Activated T-cell treated with anti-CD3 and anti-CD28 coated beads, Interleukin-2, amount 50 U/mL, for 1 hour (primary cell): Measurements from ENCODE around the gene ZNF462.

Experiments used
- DNase-seq: peaks from one replicate; pipeline ENCODE4 v3.0.0-alpha.2; 2020

The ZNF462 gene

DNA sequence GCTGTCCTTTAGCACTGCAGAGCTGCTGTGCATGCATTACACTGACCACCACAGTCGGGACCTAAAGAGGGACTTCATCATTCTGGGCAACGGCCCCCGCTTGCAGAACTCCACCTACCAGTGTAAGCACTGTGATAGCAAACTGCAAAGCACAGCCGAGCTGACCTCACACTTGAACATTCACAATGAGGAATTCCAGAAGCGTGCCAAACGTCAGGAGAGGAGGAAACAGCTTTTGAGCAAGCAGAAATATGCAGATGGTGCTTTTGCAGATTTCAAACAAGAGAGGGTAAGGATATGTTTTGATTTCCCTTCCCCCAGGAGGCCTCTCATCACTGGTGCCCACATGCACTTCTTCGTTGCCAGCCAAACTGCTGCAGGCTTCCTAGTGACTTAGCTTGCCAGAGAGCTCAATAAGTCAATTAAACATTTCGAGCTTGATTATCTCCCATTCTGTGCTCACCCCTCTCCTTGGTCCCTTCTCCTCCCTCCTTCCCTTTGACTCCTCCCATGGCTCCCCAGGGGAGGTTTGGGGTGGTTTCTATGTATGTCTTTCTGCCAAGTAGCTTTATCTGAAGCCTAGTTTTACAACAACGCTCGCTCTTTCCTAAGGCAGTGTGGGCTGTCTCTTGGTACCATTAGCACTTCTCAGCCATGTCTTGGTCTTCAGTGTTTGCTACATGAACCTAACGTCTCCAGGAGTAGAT is 66.7 kb downstream of the ZNF462 start:
- DNase-seq: no peak

GRCh38 chr9:106930477-106930876 is 67.5 kb downstream of the ZNF462 start:
- no peak for DNase-seq

DNA sequence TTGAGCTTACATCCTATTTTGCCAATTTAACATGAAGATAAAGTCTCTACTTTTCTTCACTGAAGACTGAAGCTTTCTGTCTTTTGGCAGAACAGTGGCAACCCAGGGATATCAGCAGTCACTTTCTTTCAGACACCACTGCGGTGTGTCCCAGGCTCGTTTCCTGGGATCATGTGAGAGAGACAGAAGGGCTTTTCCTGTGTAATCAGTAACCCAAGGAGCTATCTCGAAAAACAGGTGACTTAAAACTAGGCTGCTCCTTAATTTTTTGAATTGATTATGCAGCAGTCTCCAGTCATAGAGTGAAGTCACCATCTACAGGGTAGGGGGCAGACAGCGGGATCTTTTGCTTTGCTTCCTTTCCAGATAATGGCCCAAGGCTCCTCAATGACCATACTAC is 68.5 kb downstream of the ZNF462 start:
- no peak for DNase-seq

DNA sequence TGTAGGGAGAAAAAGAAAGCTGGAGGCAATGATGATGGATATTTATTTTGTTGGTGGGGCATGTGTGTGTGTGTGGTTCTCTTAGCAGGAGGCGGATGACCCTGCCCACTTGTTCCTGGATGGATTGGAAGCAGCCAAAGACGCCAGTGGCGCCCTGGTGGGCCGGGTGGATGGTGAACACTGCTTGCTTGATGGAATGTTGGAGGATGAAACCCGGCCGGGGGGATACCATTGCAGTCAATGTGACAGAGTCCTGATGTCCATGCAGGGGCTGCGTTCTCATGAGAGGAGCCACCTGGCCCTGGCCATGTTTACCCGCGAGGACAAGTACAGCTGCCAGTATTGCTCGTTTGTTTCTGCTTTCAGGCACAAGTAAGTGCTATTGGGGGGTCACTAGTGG is 69.2 kb downstream of the ZNF462 start:
- DNase-seq: no peak

DNA sequence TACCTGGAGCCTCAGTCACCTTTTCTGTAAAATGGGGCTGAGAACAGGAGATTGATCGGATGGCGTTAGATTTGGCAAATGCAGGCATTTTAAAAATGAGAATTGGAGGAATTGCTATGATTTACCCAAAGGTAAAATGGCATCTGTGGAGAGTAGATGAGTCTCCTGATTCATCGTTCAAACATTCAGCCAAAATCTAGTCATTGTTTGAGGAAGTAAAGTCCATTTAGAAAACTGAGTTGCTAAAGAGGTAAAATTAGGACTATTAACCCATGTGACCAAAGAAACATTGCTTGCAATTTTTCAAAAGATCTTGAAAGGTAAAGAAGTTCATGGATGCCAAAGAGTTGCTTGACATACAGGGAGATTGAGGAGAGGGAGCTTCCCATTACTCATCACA is 69.7 kb downstream of the ZNF462 start:
- no peak for DNase-seq

DNA sequence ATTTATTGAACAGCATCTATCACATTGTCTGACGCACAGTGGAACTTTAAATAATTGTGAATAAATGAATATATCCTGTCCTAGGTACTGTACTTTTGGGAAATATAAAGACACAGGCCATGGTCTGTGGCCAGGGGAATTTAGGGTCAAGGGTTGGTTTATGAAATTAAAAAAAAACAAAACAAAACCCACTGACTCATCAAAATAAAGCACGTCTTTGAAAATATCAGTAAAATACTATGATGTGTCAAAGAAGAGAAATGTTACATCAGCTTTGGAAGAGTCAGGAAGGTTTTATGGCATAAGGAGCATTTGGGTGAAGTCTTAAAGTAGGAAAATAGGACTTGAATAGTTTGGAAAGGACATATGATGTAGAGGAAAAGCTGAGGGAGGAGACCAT is 70.5 kb downstream of the ZNF462 start:
- DNase-seq: no peak

DNA sequence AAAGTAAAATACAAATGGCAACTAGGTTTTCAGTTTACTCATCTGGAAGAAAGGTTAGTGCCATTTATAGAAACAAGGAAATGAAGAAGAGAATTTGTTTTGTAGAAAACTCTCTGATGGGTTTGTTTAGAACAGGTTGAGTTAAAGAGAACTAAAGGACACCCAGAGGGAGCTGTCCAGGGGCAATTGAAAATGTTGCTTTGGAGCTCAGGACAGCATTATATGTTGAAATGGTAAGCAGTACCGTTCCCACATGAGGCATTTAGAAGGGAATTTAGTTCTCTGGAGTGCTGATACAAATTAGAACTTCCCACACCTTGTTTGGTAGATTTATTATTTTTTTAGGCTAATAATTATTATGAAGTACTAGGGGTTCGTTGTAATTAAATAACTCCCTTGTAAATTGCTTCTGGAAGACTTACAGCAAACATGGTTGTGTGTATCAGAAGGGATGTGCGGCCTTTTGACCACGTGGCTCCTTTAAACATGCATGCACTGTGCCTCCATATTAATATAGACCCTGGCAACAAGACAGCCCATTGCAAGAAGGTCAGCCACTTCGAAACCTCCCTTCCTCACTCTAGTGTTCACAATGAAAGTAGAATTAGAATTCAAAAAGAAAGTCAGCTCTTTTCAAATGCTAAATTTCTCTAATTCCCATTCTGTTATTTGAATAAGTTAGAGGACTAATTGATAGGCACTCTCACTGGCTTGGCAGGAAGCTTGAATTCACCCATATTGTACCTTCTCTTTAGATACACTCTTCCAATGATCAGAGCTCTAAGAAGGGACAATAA is 71.7 kb downstream of the ZNF462 start:
- DNase-seq: no peak

DNA sequence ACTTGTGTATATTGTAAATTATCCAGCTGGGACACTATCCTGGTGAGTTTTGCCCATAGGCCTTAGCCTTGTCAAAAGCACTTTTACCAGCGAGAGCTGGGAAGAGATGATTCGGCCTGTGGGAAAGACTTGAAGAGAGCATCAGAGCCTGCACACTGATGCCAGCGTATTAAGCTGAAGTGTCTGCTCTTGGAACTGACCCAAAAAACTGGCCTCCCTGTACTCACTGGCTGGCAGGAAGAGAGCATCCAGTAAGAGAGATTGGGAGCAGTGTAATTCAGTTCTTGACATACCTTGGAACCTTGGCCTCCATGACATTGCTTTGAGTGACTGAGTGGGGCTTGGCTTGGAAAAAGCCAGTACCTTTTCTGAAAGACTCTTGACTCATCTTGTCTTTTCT is 73.7 kb downstream of the ZNF462 start:
- DNase-seq: no peak

GRCh38 chr9:106941916-106942315 is 79.0 kb downstream of the ZNF462 start:
- no peak for DNase-seq

GRCh38 chr9:106945727-106946660 is 83.0 kb downstream of the ZNF462 start:
- DNase-seq: no peak

GRCh38 chr9:106947106-106947900 is 84.3 kb downstream of the ZNF462 start:
- DNase-seq: no peak

- DNase-seq: no peak
Measured at GRCh38 chr9:106953174-106953573, 90.2 kb downstream of the ZNF462 start.

DNA sequence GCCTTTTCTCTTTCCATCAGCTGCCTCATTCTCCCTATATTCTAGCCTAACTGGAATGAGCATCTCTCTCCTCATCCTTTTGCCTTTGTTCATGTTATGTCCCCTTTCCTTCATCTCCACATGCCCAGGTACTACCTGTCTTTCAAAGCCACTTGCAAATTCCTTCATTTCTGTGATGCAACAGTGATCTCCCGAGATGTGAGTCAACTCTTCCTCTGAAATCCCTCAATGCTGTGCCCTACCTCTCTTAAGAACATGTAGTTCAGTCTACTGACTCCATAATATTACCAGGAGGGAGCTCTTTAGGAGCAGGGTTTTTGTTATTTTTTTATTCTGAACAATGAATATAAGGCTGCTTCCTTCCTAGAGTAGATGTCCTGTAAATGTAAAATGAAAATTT is 91.6 kb downstream of the ZNF462 start:
- DNase-seq: no peak

- no peak for DNase-seq
Measured at GRCh38 chr9:106954974-106955850, 92.2 kb downstream of the ZNF462 start.

- no peak for DNase-seq
Measured at GRCh38 chr9:106956971-106957370, 94.0 kb downstream of the ZNF462 start.

- no peak for DNase-seq
Measured at GRCh38 chr9:106958955-106959657, 96.1 kb downstream of the ZNF462 start.

DNA sequence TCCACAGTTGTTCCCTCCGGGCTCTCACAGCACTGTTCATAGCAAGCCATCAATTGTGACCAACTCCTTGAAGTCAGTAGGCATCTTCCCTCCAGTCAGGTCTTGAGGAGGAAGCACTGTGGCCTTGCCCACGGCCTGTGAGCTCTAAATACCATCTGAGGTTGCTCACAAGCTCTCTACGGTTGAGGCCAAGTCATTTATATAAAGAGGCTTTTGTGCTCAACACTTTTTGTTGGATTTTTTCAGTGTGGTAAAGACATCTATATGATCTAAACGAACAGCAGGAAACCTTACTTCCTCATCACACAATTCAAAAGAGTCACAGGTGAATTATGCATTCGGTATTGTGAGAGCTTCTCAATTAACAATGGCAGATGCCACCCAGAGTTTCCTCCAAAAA is 97.3 kb downstream of the ZNF462 start:
- no peak for DNase-seq

- no peak for DNase-seq
Measured at GRCh38 chr9:106961623-106962022, 98.7 kb downstream of the ZNF462 start.

- DNase-seq: no peak
Measured at GRCh38 chr9:106962122-106962521, 99.2 kb downstream of the ZNF462 start.

DNA sequence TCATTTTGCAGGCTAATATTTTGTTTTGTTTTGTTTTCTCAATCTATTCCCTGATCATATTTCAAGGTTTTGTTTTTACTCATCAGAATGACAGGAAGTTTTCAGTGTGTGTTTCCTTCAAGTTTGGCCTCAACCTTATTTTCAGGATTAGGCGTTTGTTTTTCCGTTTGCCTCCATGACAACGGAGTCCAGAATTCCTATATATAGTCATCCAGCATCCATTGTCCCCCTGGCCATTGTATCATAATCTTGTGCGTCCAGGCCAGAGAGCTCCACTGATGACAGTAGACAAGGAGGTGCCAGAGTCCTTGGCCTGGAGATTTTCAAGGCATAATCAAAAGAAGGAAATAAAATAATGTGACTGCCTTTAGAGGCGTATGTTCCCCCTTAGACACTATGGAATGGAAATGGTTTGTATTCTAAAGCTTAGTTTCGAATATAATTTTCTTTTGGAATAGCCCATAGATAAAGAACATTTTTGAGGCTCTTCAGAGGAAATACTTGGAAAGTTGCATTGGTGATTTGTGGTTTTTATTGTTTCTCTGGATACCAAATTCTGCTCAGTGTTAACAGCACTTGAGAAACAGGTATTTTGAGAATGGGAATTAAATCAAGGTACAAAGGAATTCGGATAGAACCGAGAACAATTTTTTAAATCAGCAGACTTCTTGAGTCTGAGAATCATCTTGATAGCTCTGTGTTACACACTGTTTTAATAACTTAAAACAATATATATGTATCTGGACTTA is 99.8 kb downstream of the ZNF462 start:
- no peak for DNase-seq
